ENCODE results near the gene ALDH1L1. TPM values are rescaled to one million over a fixed set of nuclear protein-coding genes. Genes with fewer than 3 reads are reported as not detected.
"Not testable (repeated sequence)": the region's sequence is repeated elsewhere in the genome, so short reads cannot be mapped to it uniquely, and the experiment has no call there.

ALDH1L1 gene
- total RNA-seq, 1 experiment from 2014 or later = not detected

DNA sequence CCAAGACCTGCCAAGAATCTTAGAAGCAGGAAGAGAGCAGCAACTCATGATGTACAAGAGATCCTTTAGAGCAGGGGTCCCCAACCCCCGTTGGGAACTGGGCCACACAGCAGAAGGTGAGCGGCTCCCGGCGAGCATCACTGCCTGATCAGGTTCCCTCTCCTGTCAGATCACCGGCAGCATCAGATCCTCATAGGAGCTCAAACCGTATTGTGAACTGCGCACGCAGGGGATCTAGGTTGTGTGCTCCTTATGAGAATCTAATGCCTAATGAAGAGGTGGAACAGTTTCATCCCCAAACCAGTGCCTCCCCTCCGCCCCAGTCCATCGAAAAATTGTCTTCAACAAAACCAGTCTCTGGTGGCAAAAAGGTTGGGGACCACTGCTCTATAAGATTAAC lies 110.2 kb downstream of the ALDH1L1 start:
- Histone ChIP-seq H3K36me3 (ENCODE audit: low read depth, low read length) (no peaks in the 10 kb centered on the region), H3K9me2 (replicated peaks; ENCODE audit: low read length) (no peaks in the 10 kb centered on the region), H4K20me1 (ENCODE audit: low read length) (no peaks in the 10 kb centered on the region), H3K27ac (ENCODE audit: low read length) (no peak overlapping the region), H3F3A (ENCODE audit: low read length, unreplicated experiment) (no peaks in the 10 kb centered on the region), H3K4me2 (ENCODE audit: low read length) (no peak overlapping the region), H3K9me3 (ENCODE audit: low read length) (no peaks in the 10 kb centered on the region), H2AFZ (ENCODE audit: low read length) (no peak overlapping the region), H3K79me2 (ENCODE audit: low read length) (no peaks in the 10 kb centered on the region), H3K4me1 (ENCODE audit: insufficient read depth, low read length) (no peaks in the 10 kb centered on the region), H3K4me3 (ENCODE audit: low read length) (no peak overlapping the region), H3K9ac (ENCODE audit: low read length) (no peak overlapping the region), H3K27me3 (ENCODE audit: low read length) (no peaks in the 10 kb centered on the region)
- intact Hi-C loops (cut with micrococcal nuclease) = no loop called here
- TF ChIP-seq, protein P1, sequence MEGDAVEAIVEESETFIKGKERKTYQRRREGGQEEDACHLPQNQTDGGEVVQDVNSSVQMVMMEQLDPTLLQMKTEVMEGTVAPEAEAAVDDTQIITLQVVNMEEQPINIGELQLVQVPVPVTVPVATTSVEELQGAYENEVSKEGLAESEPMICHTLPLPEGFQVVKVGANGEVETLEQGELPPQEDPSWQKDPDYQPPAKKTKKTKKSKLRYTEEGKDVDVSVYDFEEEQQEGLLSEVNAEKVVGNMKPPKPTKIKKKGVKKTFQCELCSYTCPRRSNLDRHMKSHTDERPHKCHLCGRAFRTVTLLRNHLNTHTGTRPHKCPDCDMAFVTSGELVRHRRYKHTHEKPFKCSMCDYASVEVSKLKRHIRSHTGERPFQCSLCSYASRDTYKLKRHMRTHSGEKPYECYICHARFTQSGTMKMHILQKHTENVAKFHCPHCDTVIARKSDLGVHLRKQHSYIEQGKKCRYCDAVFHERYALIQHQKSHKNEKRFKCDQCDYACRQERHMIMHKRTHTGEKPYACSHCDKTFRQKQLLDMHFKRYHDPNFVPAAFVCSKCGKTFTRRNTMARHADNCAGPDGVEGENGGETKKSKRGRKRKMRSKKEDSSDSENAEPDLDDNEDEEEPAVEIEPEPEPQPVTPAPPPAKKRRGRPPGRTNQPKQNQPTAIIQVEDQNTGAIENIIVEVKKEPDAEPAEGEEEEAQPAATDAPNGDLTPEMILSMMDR (conservative IDR thresholded peaks at IDR 0.05; ENCODE audit: low read depth, low read length) = no peak
- TF ChIP-seq EZH2 (IDR thresholded peaks at IDR 0.05; ENCODE audit: low read length, unreplicated experiment) (no peak), EZH2phosphoT487 (IDR thresholded peaks at IDR 0.05; ENCODE audit: borderline replicate concordance, low read length) (no peak)
- no peak for ATAC-seq
- BruUV-seq (replicated peaks) = no TSS peak
- no peak for DNase-seq
- ChIA-PET CTCF (no interaction called here), POLR2A (ENCODE audit: unreplicated experiment) (no interaction called here)

DNA sequence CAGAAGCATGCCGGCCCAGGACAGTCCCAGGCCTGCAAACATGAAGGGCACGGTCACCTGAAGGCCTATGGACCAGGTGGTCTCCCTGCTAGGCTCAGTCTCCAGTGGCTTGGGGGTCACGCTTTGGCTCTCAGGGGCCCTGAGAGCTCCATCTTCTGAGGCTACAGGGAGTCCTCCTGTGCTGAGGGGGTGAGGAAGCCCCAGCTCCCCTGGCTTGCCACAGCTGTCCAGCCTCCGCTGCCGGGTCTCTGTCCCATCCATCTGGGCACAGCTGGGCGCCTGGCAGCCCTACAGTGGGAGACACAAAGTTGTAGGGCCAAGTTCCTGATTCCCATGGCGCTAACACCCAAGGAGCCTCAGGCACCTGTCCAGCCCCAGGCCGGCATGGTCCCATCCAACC lies 112.4 kb downstream of the ALDH1L1 start:
- ChIA-PET POLR2A (ENCODE audit: unreplicated experiment) (no interaction called here), CTCF (no interaction called here)
- Histone ChIP-seq H3K9me2 (replicated peaks; ENCODE audit: low read length) (no peaks in the 10 kb centered on the region), H3K79me2 (ENCODE audit: low read length) (no peaks in the 10 kb centered on the region), H3K36me3 (ENCODE audit: low read depth, low read length) (no peaks in the 10 kb centered on the region), H3F3A (ENCODE audit: low read length, unreplicated experiment) (no peaks in the 10 kb centered on the region), H4K20me1 (ENCODE audit: low read length) (no peaks in the 10 kb centered on the region), H2AFZ (ENCODE audit: low read length) (no peak overlapping the region), H3K4me1 (ENCODE audit: insufficient read depth, low read length) (no peaks in the 10 kb centered on the region), H3K9ac (ENCODE audit: low read length) (no peak overlapping the region), H3K27ac (ENCODE audit: low read length) (no peak overlapping the region), H3K4me2 (ENCODE audit: low read length) (no peak overlapping the region), H3K27me3 (ENCODE audit: low read length) (no peaks in the 10 kb centered on the region), H3K9me3 (ENCODE audit: low read length) (no peaks in the 10 kb centered on the region), H3K4me3 (ENCODE audit: low read length) (no peak overlapping the region)
- no TSS peak for BruUV-seq (replicated peaks)
- TF ChIP-seq EZH2phosphoT487 (IDR thresholded peaks at IDR 0.05; ENCODE audit: borderline replicate concordance, low read length) (no peak), EZH2 (IDR thresholded peaks at IDR 0.05; ENCODE audit: low read length, unreplicated experiment) (no peak)
- ATAC-seq (no peak), DNase-seq (no peak)
- intact Hi-C loops (cut with micrococcal nuclease) = no loop called here

DNA sequence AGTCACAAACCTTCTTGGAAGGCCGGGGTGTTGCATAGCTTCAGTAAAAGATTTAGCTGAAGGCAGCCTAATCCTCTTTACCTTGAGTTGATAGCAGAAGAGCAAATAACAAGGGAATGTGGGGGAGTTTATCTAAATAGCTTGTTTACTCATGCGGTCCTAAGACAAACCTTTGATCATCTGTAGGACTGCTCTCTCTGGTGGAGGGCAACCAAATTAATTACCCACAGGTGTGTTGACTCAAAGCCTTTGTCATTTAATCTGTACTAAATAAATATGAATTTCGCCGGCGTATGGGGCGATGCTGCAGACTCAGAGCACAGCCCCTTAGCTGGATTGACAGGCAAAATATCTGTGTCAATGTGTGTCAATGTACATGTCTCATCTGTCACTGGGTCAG lies 113.7 kb downstream of the ALDH1L1 start:
- H3K4me2 ChIP-seq (ENCODE audit: low read length); CTCF ChIA-PET; POLR2A ChIA-PET (ENCODE audit: unreplicated experiment): not testable (repeated sequence)

DNA sequence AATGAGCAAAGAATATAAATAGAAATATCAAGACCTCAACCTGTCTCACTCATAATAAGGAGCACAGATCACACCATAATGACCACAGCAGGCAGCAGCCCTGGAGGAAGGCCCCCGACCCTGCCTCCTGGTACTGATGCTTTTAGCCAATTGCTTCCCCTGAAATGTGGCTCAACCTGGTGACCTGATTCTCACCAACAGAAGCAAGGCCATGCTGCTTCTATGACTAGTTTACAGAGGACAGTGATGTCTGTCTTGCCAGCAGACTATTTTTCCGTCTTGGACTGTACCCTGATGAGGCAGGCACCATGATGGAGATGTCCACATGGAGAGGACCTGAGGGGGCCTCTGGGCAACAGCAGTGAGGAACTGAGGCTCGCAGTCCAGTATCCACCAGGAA lies 114.5 kb downstream of the ALDH1L1 start:
- Histone ChIP-seq H3K9me2 (replicated peaks; ENCODE audit: low read length) (no peaks in the 10 kb centered on the region), H3K9ac (ENCODE audit: low read length) (no peak overlapping the region), H2AFZ (ENCODE audit: low read length) (no peak overlapping the region), H3K4me2 (ENCODE audit: low read length) (no peak overlapping the region), H3K27me3 (ENCODE audit: low read length) (no peaks in the 10 kb centered on the region), H3K4me1 (ENCODE audit: insufficient read depth, low read length) (no peaks in the 10 kb centered on the region), H3F3A (ENCODE audit: low read length, unreplicated experiment) (no peaks in the 10 kb centered on the region), H3K9me3 (ENCODE audit: low read length) (no peaks in the 10 kb centered on the region), H3K36me3 (ENCODE audit: low read depth, low read length) (no peaks in the 10 kb centered on the region), H3K27ac (ENCODE audit: low read length) (no peak overlapping the region), H3K4me3 (ENCODE audit: low read length) (no peak overlapping the region), H3K79me2 (ENCODE audit: low read length) (no peaks in the 10 kb centered on the region), H4K20me1 (ENCODE audit: low read length) (no peaks in the 10 kb centered on the region)
- ATAC-seq (no peak), DNase-seq (no peak)
- TF ChIP-seq, protein P1 (conservative IDR thresholded peaks at IDR 0.05; ENCODE audit: low read depth, low read length) = no peak
- TF ChIP-seq EZH2phosphoT487 (IDR thresholded peaks at IDR 0.05; ENCODE audit: borderline replicate concordance, low read length) (no peak), EZH2 (IDR thresholded peaks at IDR 0.05; ENCODE audit: low read length, unreplicated experiment) (no peak)
- intact Hi-C loops (cut with micrococcal nuclease) = no loop called here
- ChIA-PET CTCF (no interaction called here), POLR2A (ENCODE audit: unreplicated experiment) (no interaction called here)
- BruUV-seq (replicated peaks) = no TSS peak

More for the DNA sequence above, 113.7 kb downstream of the ALDH1L1 start:
- BruUV-seq (replicated peaks); H3K27ac ChIP-seq (ENCODE audit: low read length); ATAC-seq; H3K36me3 ChIP-seq (ENCODE audit: low read depth, low read length); H2AFZ ChIP-seq (ENCODE audit: low read length); H3K9ac ChIP-seq (ENCODE audit: low read length); H3K27me3 ChIP-seq (ENCODE audit: low read length); DNase-seq; H4K20me1 ChIP-seq (ENCODE audit: low read length); H3K9me2 ChIP-seq (replicated peaks; ENCODE audit: low read length); H3F3A ChIP-seq (ENCODE audit: low read length, unreplicated experiment); H3K9me3 ChIP-seq (ENCODE audit: low read length); intact Hi-C loops (cut with micrococcal nuclease); H3K79me2 ChIP-seq (ENCODE audit: low read length); H3K4me3 ChIP-seq (ENCODE audit: low read length); H3K4me1 ChIP-seq (ENCODE audit: insufficient read depth, low read length): not testable (repeated sequence)

Data from PC-3 (cell line).